NCI-H2196 (cell line): ENCODE measurements around the gene GPR176.

Experiments
- DNase-seq: peaks from one replicate; lab custom pipeline; 2025; ENCODE audit not compliant: unreplicated experiment; lab: John Stamatoyannopoulos, UW

GPR176 gene

GRCh38 chr15:39860871-39861270, 59.2 kb downstream of the GPR176 start:
- DNase-seq = no peak

- DNase-seq = no peak
Observed at GRCh38 chr15:39860200-39860599, 59.9 kb downstream of the GPR176 start.

GRCh38 chr15:39859636-39860035, 60.4 kb downstream of the GPR176 start:
- no peak for DNase-seq

- no peak for DNase-seq
Observed at GRCh38 chr15:39857132-39857531, 62.9 kb downstream of the GPR176 start.

GRCh38 chr15:39856357-39856756, 63.7 kb downstream of the GPR176 start:
- no peak for DNase-seq

GRCh38 chr15:39855400-39855799, 64.7 kb downstream of the GPR176 start:
- DNase-seq = no peak

GRCh38 chr15:39854161-39854560, 65.9 kb downstream of the GPR176 start:
- no peak for DNase-seq

- DNase-seq = no peak
Observed at GRCh38 chr15:39852250-39852649, 67.8 kb downstream of the GPR176 start.

GRCh38 chr15:39851500-39852092, 68.5 kb downstream of the GPR176 start:
- DNase-seq = no peak

- DNase-seq = no peak
Observed at GRCh38 chr15:39850436-39850835, 69.6 kb downstream of the GPR176 start.

GRCh38 chr15:39846108-39846507, 74.0 kb downstream of the GPR176 start:
- DNase-seq = no peak

GRCh38 chr15:39845582-39845981, 74.5 kb downstream of the GPR176 start:
- DNase-seq = no peak

- DNase-seq = no peak
Observed at GRCh38 chr15:39843565-39843964, 76.5 kb downstream of the GPR176 start.

- no peak for DNase-seq
Observed at GRCh38 chr15:39837454-39837853, 82.6 kb downstream of the GPR176 start.

- DNase-seq = no peak
Observed at GRCh38 chr15:39835550-39835949, 84.5 kb downstream of the GPR176 start.

- DNase-seq = no peak
Observed at GRCh38 chr15:39834256-39834655, 85.8 kb downstream of the GPR176 start.

GRCh38 chr15:39833515-39833981, 86.5 kb downstream of the GPR176 start:
- DNase-seq = no peak

GRCh38 chr15:39830166-39830565, 89.9 kb downstream of the GPR176 start:
- DNase-seq = no peak

- DNase-seq = peak; percentile 41
Observed at GRCh38 chr15:39828374-39828931, 91.6 kb downstream of the GPR176 start.

GRCh38 chr15:39826975-39827374, 93.1 kb downstream of the GPR176 start:
- DNase-seq = no peak

- no peak for DNase-seq
Observed at GRCh38 chr15:39823634-39824033, 96.4 kb downstream of the GPR176 start.

GRCh38 chr15:39820050-39820602, 99.9 kb downstream of the GPR176 start:
- DNase-seq = no peak

GRCh38 chr15:39819533-39819932, 100.5 kb downstream of the GPR176 start:
- DNase-seq = no peak
